ENCODE data around the gene TGFBR3.

- TF ChIP-seq CTCF (optimal IDR thresholded peaks at IDR 0.05 in 1 of 3, IDR thresholded peaks at IDR 0.05 in 1 of 3, conservative IDR thresholded peaks at IDR 0.05 in 1 of 3; ENCODE audit: extremely low read depth in 1 of 3, insufficient read depth in 2 of 3, low read length in 3 of 3) (no peak), EZH2 (IDR thresholded peaks at IDR 0.05; ENCODE audit: low read length) (no peak)
Observed at GRCh38 chr1:91811363-91812025, 74.5 kb downstream of the TGFBR3 start.

Measured in keratinocyte (primary cell).